Fibroblast of peridontal ligament (primary cell): Measurements from ENCODE around the gene DROSHA.
A peak's percentile ranks its signal among the peaks of the same experiment; 100 is the strongest.
"Not testable (repeated sequence)": the region's sequence is repeated elsewhere in the genome, so short reads cannot be mapped to it uniquely, and the experiment has no call there.

Experiments
- DNase-seq: peaks from one replicate; pipeline ENCODE4 v3.0.0-alpha.2; 2010; ENCODE audit errors: extremely low read depth

DROSHA gene

GRCh38 chr5:31531888-31532547 lies at the start of gene DROSHA, which contains the start of gene C5orf22:
Gene DROSHA (minus strand): TSS chr5:31532093. CDS start chr5:31529059, 3,034 bp downstream.
Gene C5orf22 (plus strand): TSS chr5:31532301. CDS start chr5:31532393, 92 bp downstream.
- DNase-seq: peak; percentile 93

- no peak for DNase-seq
Observed at GRCh38 chr5:31579558-31579957, 47.7 kb upstream of the DROSHA start.

- no peak for DNase-seq
Observed at GRCh38 chr5:31577438-31577837, 45.5 kb upstream of the DROSHA start.

- no peak for DNase-seq
Observed at GRCh38 chr5:31574772-31575171, 42.9 kb upstream of the DROSHA start.

- no peak for DNase-seq
Observed at GRCh38 chr5:31573494-31574142, 41.7 kb upstream of the DROSHA start.

- DNase-seq: no peak
Observed at GRCh38 chr5:31569068-31569467, 37.2 kb upstream of the DROSHA start.

GRCh38 chr5:31568302-31568835 lies 36.5 kb upstream of the DROSHA start:
- no peak for DNase-seq

GRCh38 chr5:31566362-31566761 lies 34.5 kb upstream of the DROSHA start:
- not testable (repeated sequence) for DNase-seq

GRCh38 chr5:31563216-31563615 lies 31.3 kb upstream of the DROSHA start:
- peak; percentile 25 for DNase-seq

GRCh38 chr5:31561946-31562345 lies 30.1 kb upstream of the DROSHA start:
- DNase-seq: no peak

GRCh38 chr5:31559942-31560341 lies 28.0 kb upstream of the DROSHA start:
- DNase-seq: no peak

- peak; percentile 45 for DNase-seq
Observed at GRCh38 chr5:31556461-31556860, 24.6 kb upstream of the DROSHA start.

GRCh38 chr5:31554552-31554951 lies 22.7 kb upstream of the DROSHA start:
- DNase-seq: no peak

- DNase-seq: no peak
Observed at GRCh38 chr5:31553863-31554262, 22.0 kb upstream of the DROSHA start.

- DNase-seq: no peak
Observed at GRCh38 chr5:31551878-31552277, 20.0 kb upstream of the DROSHA start.

GRCh38 chr5:31549114-31549513 lies 17.2 kb upstream of the DROSHA start:
- not testable (repeated sequence) for DNase-seq

- DNase-seq: peak; percentile 2
Observed at GRCh38 chr5:31537851-31538250, 6.0 kb upstream of the DROSHA start.

GRCh38 chr5:31537349-31537748 lies 5.5 kb upstream of the DROSHA start:
- no peak for DNase-seq

- no peak for DNase-seq
Observed at GRCh38 chr5:31536873-31537272, 5.0 kb upstream of the DROSHA start.

GRCh38 chr5:31534527-31535046 lies 2.7 kb upstream of the DROSHA start:
- no peak for DNase-seq

GRCh38 chr5:31531543-31531887 lies 378 bp downstream of the DROSHA start:
- peak; percentile 8 for DNase-seq

GRCh38 chr5:31530541-31531265 lies 1.2 kb downstream of the DROSHA start:
- no peak for DNase-seq
